GM19240 (cell line): Measurements from ENCODE around the gene IPMK.

Experiments
- DNase-seq: peaks from one replicate; pipeline ENCODE4 v3.0.0; 2011; ENCODE audit warnings: low spot score; ENCODE audit not compliant: insufficient read length

Gene IPMK

DNA sequence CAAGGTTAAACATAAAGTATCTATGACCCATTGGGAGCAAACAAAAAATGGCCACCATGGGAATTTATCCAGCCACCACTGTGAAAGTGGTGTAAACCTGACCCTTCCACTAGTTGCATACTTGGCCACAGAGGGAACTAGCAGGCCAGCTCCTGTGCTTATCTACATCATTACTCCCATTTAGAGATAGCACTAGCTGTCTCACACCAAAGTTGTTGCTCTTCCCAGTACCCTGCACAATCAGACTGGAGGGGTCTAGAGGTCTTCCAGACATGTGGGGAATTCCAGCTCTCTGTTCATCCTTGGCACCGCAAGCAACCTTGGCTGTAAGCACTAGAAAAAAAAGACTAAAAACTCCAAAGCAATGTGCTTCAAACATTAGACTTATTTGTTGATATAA is 113.9 kb downstream of the IPMK start:
- no peak for DNase-seq

DNA sequence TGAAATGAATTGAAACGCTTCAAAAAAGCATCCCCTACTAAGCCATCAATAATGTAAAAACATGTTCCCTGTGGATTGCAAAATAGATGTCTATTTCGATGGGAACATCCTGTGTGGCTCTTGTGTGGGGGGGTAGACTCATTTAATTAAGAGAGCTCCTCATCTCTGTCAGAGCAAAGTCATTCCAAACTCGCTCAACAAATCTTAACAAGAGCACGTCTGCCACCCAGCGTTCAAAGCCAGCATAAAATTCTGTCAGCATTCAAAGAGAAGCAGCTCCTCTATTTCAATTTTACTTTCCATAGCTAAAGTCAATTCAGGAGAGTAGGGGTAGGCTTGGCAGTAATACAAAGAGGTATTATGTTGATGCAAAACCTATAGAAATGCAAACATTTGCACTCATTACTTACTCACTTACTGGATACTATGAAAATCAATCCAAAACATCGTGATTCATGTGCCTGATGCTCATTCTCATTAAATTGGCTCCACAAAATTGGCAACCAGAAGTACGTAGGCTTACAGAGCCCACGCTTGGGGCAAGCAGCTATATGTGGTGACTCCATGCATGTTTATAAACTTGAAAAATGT is 114.9 kb downstream of the IPMK start:
- DNase-seq: peak; percentile 1

DNA sequence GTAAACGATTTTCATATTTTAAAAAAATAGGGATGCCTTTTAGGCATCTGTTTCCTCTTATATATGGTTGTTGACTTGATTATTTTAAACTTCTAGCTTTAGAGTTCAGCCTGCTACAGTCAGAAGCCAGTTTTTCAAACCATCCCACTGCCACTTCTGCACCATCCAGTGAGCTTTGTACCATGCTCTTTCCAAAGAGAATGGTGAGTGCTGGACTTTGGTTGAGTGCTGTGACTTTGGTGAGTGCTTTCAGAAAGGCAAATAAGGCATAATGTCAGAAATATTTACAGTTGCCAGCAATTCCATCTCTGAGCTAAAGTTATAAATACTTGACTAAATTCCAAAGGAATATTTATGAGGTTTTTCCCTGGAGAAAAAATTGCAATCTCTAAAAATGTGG is 117.4 kb downstream of the IPMK start:
- DNase-seq: no peak

DNA sequence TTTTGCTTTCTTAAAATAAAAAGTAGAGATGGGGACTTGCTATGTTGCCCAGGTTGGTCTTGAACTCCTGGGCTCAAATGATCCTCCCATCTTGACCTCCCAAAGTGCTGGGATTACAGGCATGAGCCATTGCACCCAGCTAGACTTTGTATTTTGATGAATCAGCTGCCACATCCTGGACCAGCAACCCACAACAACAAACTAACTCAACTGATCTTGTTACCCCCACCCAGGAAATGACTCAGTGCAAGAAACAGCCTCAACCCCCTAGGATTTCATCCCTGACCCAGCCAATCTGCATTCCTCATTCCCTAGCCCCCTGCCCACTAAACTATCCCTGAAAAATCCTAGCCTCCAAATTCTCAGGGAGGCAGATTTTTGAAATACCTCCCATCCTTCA is 123.8 kb downstream of the IPMK start:
- no peak for DNase-seq
